HG03558 (cell line): ENCODE data around the gene MPZL2.

Experiments used
- ATAC-seq: cut with Tn5 transposase; IDR thresholded peaks from one replicate; pipeline ENCODE4 v1.9.1; 2021; ENCODE audit warnings: moderate number of reproducible peaks; ENCODE audit not compliant: unreplicated experiment; ENCODE audit errors: extremely low read depth

MPZL2 gene

DNA sequence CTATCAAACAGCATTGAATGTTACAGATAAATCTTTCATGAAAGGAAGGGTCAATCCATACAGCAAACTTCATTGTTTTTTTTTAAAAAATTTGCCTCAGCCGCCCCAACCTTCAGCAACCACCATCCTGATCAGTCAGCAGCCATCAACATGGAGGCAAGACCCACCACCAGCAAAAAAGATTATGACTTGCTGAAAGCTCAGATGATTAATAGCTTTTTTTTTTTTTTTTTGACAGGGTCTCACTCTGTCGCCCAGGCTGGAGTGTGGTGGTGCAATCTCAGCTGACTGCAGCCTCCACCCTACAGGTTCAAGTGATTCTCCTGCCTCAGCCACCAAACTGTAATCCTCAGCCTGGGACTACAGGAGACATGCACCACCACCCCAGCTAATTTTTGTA, 22.4 kb upstream of the MPZL2 start:
- ATAC-seq: no peak

DNA sequence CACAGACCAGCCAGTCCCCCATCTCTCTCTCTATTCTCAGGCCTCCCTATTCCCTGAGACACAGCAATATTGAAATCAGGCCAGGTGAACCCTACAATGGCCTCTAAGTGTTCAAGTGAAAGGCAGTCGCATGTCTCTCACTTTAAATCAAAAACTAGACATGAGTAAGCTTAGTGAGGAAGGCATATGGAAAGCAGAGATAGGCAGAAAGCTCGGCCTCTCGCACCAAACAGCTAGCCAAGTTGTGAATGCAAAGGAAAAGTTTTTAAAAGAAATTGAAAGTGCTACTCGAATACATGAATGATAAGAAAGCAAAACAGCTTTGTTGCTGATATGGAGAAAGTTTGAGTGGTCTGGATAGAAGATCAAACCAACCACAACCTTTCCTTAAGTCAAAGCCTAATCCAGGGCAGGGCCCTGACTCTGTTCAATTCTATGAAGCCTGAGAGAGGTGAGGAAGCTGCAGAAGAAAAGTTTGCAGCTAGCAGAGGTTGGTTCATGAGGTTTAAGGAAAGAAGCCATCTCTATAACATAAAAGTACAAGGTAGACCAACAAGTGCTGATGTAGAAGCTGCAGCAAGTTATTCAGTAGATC, 19.8 kb upstream of the MPZL2 start:
- ATAC-seq: no peak

DNA sequence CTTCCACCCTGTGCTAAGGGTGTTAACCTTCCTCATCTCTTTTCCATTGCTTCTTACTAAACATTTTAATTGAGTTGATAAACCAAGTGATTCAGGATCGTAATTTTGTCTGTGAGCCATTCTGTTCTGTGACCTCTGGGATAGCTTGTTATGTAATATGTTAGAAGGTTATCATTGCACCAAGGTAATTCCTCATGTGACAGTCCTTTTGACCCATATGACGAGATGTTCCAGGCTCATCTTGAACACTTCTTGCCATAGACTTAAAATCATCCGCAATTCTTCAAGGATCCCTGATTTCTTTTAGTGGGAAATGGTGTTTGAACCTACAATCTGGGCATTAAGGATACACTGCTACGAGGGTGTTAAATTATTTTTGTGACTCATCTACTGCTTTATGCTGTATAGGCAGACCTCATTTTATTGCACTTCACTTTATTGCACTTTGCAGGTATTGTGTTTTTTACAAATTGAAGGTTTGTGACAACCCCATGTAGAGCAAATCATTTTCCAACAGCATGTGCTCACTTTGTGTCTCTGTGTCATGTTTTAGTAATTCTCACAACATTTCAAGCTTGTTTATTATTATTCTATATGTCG, 19.0 kb upstream of the MPZL2 start:
- no peak for ATAC-seq

DNA sequence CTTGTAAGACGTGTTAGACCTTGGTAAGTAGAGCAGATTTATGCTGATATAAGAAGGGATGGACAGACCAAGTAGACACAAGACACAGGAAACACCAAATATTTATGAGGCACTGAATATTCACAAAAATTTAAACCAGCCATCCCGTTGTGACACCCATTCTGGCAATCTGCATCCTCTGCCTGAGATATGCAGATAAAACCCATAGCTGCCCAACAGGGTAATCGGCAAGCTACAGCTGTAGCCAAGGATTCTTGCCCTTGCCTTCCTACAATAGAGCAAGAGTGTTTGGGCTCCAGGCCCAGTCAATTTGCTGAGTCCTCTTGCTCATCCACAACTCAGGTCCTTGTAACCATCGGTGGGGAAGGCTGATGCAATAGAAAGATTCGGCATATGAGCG, 18.5 kb upstream of the MPZL2 start:
- ATAC-seq: no peak

DNA sequence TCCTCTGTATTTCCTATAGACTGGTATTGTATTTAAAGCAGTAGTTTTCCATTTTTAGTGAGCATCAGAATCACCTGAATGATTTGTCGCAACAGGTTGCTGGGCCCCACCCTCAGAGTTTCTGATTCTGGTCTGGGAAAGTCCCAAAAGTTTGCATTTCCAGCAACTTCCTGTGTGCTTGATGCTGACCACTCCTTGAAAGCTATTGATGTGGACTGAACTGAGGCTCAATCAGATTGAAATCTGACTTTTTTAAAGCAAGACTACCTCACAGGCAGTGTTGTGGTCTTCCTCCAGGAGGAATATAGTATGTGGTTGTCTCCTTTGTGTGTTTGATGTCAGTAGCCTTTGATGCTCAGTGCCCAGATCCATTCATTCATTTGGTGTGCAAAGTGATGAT, 17.2 kb upstream of the MPZL2 start:
- ATAC-seq: no peak

DNA sequence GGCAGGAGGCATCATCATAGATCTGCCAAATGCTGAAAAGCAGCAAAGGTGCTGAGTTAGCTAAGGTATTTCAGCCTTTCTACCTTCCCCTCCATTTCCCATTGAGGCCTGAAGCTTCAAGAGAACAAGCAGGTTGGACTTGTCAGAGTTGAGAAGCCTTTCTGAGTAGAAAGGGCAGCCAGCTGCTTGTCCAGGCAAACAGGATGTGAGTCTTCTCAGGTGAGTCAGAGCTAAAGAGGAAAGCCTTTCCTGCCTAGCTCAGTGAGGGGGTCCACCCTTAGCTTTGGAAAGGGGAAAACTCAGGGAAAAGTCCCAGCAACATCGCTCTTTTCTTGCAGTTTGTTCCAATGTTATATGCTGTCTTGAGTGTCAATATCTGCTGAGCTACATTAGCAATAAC, 13.2 kb upstream of the MPZL2 start:
- no peak for ATAC-seq

DNA sequence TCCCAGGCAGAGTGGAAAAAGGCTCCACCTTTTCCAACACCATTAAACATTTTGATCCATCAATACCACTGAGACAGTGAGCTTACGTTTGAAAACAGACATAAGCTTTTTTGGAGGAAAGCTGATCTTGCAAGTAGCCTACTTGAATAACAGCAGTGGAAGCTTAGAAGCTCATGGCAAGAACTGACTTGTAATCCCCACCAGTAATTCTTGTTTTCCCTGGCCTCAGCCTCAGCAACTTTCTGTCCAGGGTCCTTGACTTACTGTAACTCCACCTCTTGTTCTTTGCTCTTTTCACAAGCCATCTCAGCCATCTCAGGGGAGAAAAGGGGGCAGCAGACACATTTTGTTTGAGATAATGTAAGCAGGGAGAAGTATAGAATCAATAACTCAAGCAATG, 12.3 kb upstream of the MPZL2 start:
- no peak for ATAC-seq

DNA sequence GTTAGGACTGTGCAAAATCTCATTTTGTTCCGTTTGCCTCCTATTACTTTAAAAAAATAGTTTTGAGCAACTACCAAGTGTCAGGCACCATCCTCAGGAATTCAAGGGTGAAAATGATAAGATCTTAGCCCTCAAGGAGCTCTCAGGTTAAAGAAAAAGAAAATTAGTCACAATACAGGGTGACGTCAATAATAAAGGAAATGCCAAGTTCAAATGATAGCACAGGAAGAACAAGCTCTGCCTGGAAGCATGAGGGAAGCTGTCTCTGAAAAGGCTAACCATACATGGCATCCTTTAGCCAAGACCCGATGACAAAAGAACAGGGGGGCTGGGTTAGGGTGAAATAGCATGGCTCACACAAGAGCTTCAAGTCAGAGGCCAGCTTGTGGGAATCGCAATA, 11.1 kb upstream of the MPZL2 start:
- ATAC-seq: no peak

DNA sequence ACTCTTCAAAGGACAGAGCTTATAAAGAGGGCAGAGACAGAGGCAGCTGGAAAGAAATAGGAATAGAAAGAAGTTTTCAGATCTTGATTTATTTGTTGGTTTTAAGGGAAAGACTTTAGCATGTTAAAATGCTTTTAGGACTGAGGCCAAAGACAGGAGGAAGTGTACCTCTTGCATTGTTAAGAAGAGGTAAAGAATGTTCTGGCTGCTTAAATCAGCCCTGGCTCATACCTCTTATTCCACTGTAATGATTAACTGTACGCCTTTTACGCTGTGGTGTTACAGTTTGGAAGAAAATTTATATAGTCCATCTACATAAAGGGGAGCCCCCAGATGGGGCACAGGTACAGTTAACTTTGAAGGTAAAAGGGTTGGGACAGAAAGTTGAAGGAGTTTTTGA, 10.1 kb upstream of the MPZL2 start:
- no peak for ATAC-seq

DNA sequence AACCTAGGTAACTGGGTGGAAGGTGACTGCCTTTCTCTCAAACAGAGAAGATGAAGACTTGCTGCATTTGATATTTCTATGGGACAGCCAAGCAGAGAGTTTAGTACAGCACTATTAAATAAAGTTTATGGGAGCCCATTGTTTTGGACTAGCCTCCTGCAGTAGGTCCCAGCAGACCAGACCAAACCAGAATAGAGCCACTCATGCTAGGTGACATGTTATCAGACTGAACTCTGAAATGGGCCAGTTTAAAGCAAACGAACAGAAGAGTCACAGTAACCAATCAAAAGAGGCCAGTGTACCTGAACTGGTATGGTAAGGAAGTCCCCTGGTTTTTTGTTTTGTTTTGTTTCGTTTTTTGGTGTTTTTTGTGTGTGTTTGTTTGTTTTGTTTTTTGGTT, 7.9 kb upstream of the MPZL2 start:
- ATAC-seq: no peak

DNA sequence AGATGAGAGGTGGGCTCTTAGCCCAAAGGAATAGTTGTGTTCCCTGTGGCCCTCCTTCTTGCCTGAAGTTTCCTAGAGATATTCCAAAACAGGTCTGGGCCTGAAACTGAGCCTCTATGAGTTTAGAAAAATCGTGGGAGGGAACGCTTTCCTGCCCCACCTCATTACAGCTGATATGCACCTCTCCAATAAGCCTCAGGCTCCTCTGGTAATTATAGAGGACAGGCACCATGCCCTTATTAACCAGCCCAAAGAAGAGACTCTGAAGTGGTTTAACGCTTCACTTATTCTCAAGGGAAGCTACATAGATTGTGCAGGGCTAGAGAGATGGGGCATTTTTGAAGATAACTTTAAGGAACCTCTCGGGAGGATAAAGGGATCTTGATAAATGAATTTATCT, 3.4 kb upstream of the MPZL2 start:
- ATAC-seq: no peak

DNA sequence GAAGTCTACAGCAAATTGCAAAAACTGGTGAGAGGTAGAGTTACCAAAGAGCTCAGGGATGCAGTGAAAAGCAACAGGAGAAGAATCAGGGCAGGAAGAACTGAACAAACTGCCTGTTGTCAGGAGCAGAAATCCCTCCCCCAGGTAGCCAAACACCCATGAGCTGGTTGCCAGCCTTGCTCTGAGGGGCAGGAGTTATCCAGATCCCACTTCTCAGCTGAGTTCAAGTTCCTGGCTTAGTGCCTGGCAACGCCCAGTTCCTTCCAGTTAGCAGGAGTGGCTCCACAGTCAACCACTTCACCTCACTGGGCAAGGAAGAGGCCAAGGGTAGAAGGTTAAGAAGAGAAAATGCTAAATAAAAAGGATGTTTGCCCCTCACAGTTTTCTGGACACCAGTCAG, 1.9 kb upstream of the MPZL2 start:
- no peak for ATAC-seq

DNA sequence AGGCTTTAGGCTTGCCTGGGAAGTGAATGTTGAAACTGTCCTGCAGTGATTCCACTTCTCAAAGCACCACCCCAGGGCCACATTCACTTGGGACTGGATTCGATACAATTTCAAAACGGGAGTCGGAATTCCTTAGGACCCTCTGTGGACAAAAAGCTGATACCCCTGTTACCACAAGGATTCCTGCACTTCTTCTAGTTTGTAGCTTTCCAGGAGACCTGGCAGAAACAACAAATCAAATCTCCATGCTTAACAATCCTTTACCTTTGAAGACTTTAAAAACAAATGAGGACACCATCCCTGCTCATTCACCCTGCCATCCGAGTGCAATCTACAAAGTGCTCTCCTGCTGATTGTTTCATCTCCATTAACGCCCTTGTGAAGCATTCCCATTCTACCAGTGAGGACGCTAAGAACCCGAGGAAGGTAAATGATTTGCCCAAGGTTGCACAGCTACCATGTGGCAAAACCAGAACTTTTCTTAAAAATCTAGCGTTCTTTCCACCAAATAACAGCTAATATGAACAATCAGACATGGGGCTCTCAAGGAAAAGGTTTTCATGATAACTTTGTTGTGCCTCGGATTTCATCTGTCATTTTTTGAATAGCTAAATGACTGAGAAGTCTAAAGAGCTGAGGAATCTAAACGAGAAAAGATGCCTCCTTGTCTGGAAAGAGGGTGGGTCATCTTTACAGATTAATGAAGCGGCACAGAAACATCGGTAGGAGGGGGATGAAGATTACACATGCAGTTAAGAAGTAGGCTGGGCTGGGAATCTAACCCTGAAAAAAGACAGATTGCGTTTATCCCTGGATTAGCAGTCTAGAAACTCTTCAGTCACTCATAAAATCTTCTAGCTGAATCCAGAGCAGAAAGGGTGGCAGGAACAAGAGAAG, 720 bp upstream of the MPZL2 start:
- no peak for ATAC-seq

DNA sequence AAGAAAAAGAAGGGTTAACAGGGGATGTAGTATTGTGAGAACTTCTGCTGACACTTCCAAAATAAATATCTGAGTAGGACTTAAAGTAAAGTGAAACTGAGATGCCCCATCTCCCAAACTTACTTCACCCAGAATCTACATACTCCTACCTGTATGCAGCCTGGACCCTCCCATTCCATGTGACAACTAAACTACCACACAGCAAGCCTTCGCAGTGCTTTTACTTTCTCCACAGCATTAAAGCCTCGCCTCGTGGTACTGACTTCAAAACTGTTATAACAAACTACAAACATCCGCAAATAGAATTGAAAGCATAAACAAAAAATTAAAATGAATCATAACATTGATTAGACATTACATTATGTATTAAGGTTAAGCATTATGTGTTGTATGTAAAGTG, 985 bp downstream of the MPZL2 start:
- ATAC-seq: no peak

DNA sequence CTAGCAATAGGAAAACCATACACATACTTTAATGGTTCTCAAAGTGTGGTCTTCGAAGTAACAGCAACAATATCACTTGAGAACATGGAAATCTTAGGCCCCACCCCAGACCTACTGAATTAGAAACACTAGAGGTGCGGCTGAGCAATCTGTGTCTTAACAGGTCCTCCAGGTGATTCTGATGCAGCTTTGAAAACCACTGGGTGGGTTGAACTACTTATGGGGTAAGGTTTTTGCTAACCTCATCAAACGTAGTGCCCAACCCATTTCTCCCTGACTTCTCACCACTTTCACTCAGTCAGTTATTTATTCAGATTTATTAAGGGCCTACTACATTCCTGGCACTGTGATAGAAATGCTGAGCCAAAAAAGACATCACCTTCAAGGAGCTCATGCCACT, 3.7 kb downstream of the MPZL2 start:
- ATAC-seq: no peak

DNA sequence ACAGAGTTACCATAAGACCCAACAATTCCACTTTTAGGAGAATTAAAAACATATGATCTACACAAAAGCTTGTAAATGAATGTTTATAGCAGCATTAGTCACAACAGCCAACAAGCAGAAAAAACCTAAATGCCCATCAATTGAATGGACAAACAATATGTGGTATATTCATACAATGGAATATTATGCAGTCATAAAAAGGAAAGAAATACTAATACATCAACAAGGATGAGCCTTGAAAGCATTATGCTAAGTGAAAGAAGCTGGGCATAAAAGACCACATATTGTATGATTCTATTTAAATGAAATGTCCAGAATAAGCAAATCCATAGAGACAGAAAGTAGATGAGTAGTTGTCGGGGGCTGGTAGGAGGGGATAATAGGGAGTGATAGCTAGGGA, 5.0 kb downstream of the MPZL2 start:
- no peak for ATAC-seq

DNA sequence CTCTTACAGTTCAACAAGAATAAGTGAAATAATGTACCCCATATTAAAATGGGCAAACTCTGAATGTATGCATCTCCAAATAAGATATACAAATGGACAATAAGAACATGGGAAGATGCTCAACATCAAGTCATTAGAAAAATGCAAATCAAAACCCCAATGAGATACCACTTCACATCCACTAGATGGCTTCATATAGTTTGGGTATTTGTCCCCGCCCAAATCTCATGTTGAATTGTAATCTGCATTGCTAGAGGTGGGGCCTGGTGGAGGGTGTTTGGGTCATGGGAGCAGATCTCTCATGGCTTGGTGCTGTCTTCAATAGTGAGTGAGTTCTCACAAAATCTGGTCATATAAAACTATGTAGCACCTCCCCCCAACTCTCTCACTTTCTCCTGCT, 5.7 kb downstream of the MPZL2 start:
- ATAC-seq: no peak

DNA sequence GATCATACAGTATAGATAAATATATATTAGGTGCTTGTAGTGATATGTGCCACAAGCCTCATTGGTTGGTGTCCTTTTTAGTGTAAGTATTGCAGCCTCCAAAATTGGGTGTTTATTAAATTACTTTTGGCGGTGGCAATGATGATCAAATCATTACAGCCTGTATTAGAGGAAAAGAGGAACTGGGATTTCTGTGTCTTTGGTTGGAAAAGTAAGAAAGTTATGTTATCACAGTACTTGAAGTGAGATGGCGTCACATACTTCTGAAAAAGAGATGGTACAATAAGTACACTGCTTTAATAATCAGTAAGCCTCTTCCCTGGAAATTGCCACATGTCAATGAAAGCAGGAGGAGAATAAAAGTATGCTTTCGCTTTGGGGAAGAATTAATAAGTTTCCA, 11.4 kb downstream of the MPZL2 start:
- ATAC-seq: no peak

DNA sequence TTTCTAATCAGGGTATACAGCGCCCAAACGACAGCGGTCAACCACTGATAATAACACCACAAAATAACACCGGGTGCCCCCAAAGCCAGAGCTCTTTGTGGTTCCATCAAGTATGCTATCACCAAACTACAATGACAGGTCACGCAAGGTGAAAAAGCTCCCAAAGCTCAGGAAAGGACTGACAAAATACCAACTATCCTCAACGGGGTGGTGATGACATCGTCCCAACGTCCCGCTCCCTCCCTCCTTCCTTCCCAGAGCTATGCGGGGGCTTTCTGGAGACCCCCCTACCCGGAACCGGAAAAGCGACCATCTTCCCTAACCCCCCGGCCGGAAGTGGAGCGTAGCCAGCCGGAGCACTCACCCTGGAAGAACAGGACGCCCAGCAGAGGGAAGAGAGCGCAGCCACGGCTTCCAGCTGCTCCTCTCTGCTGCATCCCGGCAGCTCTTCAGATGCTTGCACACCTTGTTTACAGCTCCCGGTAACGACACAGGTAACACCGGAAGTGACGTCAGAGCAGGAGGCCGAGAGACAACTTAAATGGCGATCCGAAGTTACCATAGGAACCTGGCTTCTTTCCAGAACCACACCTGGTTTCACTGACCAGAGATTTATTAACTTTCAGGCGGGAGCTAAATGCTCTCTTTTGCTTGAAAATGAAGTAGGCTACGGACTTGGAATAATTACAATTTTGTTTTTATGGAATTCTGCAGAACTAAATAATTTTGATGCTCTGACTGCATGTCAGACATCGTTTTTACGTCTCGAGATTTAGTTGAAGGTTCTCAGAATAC, 12.0 kb downstream of the MPZL2 start, which contains the start of gene MPZL3:
MPZL3 (minus strand) TSS at position 508 of the 795 bp plus-strand sequence; CDS start at position 437, 71 bp downstream.
- peak; percentile 51 for ATAC-seq

DNA sequence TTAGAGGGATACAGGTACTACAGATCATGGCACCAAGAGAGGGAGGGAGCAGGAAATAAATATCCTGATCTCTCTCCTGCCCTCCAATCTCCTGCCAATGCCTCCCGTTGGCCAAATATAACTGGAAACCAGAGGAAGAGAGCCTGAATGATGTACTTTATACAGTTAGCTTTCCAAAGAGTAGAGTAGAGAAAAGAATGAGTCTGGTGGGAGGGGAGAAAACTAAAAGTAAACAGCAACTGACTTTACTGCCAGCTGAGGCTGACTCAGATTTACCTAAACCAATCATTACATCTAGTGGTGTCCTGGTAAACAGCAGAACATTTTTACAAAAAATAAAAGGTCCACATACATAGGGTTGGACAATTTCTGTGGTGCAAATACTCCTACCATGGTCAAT, 17.1 kb downstream of the MPZL2 start:
- ATAC-seq: no peak
